NCI-H1694 treated with DMSO at 0.1 percent for 48 hours (cell line): ENCODE measurements around the gene MCU.

Source experiments
- DNase-seq: peaks from one replicate; lab custom pipeline; 2025; lab: John Stamatoyannopoulos, UW

The MCU gene

GRCh38 chr10:72802763-72803505, 111.0 kb downstream of the MCU start:
- DNase-seq, result no peak

DNA sequence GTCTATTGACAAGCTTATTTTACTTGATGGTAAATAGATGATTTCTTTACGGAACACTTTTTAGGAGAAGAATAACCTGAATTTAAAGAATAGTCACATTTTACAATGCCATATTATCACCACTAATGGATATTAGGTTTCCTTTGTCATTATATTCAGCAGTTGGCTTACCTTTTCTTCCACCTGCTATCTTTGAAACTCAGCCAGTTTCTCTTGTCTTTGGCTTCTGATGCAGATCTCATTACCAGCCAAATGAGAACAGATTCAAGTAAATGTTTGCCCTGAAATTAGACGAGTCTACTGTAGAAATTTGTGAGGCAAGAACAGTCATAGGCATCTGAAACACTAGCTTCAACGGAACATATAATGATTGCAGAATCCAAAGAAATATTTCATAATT, 116.1 kb downstream of the MCU start:
- DNase-seq, result no peak

GRCh38 chr10:72809006-72809405, 117.1 kb downstream of the MCU start:
- DNase-seq, result no peak

- DNase-seq, result no peak
These were observed 119.0 kb downstream of the MCU start for GRCh38 chr10:72810976-72811375.

- DNase-seq, result no peak
These were observed 120.4 kb downstream of the MCU start for GRCh38 chr10:72812415-72812752.

DNA sequence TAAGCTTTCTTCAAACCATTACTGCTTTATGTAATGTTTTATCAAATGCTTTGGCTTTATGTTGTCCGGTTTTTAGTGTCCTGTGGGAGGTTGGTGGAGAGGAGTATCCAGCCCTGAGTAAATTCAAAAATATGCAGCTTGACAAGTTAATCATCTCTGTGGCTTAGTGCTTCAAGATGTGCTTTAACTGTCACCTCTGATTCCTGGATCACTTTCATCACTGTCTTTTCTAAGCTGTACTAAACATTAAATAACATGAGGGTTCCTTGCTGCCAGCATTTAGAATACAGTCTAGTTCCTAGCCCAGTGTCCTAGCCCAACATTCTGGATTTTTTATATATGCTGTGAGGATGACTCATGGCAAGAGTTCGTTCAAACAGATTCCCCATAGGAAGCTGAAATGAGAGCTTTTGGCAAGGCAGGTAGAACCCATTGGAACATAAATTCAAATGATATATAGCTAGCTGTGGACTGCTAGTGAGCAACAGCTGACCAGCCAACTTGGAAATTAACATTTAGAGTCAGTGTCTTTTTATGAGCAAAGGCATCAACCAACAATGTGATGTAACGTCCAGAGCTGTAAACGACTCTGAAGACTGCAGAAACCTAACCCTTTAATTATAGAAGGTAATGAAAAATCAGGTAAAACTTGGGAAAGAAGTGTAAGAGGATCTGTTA, 120.9 kb downstream of the MCU start:
- DNase-seq, result no peak

DNA sequence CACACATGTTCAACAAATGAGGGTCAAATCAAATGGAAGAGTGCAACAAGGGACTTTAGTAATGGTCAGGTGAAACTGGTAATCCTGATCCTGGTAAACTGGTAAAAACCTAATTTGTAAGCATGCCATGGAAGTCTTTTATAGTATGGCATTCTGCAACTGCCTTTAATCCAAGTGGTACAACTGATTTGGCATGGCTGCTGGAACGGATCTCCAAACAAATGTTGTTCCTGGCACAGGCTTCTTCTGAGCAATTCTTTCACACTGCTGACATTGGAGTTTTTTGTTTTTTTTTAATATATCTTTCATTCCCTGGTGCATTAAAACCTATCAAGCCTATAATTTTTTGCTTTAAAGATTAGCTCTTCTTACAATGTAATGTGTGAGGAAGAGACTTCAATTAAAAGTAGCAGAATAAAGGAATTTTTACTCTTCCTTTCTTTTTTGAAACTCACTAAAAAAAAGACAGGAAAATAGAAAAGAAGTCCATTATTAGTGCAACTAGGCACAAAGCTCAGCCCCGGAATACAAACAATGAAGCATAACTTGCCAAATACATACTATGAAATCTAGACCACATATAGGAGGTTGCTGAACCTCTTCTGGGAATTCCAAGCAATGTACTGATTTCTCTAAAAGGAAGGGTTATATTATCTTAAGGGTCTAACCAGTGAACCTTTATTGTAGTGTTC, 122.3 kb downstream of the MCU start:
- DNase-seq, result no peak

DNA sequence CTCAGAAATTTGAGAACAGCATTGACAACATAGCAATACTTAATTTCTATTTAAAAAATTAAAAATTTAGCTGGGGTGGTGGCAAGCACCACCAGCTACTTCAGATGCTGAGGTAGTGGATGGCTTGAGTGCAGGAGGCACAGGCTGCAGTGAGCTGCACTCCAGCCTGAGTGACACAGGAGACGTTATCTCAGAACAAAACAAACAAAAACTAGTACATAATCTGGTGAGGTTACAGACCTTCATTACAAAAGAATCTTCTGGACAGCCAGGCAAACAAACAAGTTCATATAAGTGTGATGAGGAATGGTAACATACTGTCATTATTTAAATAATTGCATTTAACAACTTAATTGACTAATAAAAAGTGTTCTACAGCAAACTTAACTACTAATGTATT, 124.6 kb downstream of the MCU start:
- DNase-seq, result no peak

GRCh38 chr10:72818076-72818475, 126.1 kb downstream of the MCU start:
- DNase-seq, result no peak

- DNase-seq, result no peak
These were observed 127.1 kb downstream of the MCU start for GRCh38 chr10:72819053-72819452.

- DNase-seq, result no peak
These were observed 129.7 kb downstream of the MCU start for GRCh38 chr10:72821606-72822005.

GRCh38 chr10:72822342-72822986, 130.5 kb downstream of the MCU start:
- DNase-seq, result no peak

DNA sequence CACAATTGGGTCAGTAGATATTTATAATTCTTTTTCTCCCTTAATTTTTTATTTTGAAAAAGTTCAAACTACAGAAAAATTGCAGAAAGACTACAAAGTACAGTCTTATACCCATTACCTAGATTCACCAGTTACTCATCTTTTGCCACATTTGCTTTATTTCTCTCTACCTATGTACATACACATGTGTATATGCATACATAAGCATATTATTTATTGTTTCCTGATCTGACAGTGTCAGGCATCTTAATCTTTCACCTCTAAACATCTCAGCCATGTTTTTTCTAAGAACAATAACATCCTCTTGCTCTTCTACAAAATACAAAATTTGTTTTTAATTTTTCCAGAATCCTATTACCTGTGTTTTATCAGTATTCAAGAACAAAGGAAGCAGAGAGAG, 133.2 kb downstream of the MCU start:
- no peak for DNase-seq

DNA sequence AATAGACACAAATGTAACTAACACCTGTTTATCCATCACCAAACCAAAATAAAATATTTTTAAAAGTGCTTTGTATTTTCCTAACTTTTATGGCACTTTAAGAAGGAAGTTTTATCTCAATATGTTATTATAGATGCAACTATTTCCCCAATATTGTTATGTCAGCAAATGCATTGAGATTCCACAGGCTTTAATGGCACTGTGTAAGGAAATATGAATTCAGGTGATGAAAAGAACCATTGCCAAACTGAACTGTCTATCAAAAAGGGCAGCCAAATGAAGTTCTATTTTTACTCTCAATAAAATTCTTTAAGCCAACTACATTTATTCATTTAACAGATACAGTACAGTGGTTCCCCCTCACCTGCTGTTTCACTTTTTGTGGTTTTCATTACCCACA, 134.4 kb downstream of the MCU start:
- no peak for DNase-seq

- DNase-seq, result no peak
These were observed 136.4 kb downstream of the MCU start for GRCh38 chr10:72828294-72828693.

- DNase-seq, result no peak
These were observed 138.7 kb downstream of the MCU start for GRCh38 chr10:72830625-72831024.

DNA sequence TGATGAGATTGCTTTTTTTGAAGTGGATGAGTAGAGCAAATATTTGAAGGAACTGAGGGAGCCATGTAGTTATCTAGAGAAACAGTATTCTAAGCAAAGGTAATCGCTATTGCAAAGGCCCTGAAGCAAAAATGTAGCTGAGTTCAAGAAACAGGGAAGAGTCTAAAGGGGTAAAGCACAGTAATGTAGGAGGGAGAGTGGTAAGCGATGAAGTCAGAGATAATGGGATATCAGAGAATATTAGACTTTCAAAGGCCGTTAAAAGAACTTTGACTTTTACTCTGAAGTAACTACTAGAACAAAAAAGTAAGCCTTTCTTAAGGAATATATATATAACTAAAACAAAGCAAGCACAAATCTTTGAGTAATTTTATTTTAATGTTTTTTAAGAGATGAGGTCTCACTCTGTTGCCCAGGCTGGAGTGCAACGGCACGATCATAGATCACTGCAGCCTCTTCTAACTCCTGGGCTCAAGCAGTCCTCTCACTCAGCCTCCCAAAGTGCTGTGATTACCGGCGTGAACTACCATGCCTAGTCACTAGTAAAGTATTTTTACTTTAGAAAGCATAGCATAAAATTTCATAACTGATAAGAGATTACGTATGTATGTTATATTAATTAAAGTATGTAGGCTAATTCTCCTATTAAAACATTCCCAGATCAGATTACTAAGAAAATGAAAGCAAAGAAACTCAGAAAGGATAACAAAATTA, 139.9 kb downstream of the MCU start:
- DNase-seq, result no peak

DNA sequence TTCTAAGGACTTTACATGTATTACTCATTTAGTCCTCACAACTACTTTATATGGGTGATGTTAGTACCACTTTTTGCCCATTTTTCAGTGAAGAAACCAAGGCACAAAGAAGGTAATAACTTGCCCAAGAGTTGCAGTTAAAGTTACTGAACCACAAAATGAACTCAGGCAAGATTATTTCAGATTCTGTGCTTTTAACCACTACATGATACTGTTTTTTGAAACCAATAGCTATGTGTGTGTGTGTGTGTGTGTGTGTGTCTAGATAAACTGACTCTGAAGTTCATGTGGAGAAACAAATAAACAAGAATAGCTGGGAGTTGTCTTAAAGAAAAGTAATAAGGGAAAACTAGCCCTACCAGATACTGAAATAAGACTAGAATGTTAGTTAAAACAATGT, 140.8 kb downstream of the MCU start:
- DNase-seq, result no peak

DNA sequence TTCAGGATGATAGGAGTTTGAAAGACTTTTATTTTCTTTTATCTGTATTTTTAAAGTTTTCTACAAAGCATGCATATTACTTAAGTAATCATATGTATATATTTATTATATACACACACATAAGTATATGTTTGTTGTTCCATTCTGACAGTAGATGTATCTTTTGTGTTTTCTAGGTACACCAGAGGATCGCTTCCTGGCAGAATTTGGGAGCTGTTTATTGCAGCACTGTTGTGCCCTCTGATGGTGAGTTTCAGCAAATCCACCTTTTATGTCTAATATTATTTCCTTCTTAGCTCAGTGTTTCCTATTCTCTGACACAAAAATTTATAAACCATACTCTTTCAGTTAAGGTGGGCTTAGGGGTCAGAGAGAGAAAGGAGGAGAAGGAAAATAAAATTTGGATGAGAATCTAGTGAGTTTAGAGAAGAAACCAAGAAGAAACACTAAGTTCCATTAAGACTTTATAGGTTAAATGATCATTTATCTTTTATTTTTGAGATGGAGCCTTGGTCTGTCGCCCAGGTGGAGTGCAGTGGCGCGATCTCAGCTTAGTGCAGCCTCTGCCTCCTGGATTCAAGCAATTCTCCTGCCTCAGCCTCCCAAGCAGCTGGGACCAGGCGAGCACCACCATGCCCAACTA, 142.4 kb downstream of the MCU start:
- DNase-seq, result peak; percentile 40

GRCh38 chr10:72840319-72840718, 148.4 kb downstream of the MCU start:
- no peak for DNase-seq

- no peak for DNase-seq
These were observed 149.5 kb downstream of the MCU start for GRCh38 chr10:72841487-72841886.

DNA sequence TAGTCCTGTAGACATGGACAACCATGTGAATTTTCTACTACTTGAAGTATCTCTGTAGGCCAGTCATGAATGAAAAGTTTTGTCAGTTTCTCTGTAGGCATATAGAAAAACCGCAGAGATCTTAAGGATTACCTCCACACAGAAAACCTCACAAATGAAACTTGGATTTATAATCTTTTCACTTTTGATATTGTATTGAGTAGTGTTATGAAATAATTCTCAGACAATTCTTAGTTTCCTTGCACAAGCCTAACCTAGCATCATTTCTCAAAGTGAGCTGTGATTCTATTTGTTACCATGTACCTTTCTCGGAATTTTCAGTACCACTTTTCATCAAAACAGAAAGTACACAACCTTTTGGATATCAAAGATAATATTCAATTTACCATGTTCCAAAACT, 150.2 kb downstream of the MCU start:
- no peak for DNase-seq
